Testis (tissue), 3 donors: ENCODE data around the gene AARS2. TPM values are rescaled to one million over a fixed set of nuclear protein-coding genes. Genes with fewer than 3 reads are reported as not detected.

ENCODE experiments used
- DNase-seq: peaks from one replicate; pipeline ENCODE4 v3.0.0-alpha.2; 2019
- H3K27ac ChIP-seq, 2 donors: fragments of 200-600 bp; sonication (generic); one replicate each; pipeline ENCODE4 v1.5.1; 2019
- H3K27me3 ChIP-seq: fragments of 200-600 bp; sonication (generic); one replicate; pipeline ENCODE4 v1.5.1; 2019
- H3K36me3 ChIP-seq: fragments of 200-600 bp; sonication (generic); one replicate; pipeline ENCODE4 v1.5.1; 2017; ENCODE audit warnings: low read depth; ENCODE audit errors: missing control alignments
- H3K4me1 ChIP-seq: fragments of 200-600 bp; sonication (generic); one replicate; pipeline ENCODE4 v1.5.1; 2019
- H3K4me3 ChIP-seq, 2 donors: fragments of 200-600 bp; sonication (generic); one replicate each; pipeline ENCODE4 v1.5.1; 2017 to 2019
- H3K9me3 ChIP-seq: fragments of 200-600 bp; sonication (generic); one replicate; pipeline ENCODE4 v1.5.1; 2017
- CTCF ChIP-seq, 3 experiments: fragments of 450-650 bp in 2 of 3; fragments of 200-600 bp in 1 of 3; sonication (generic) in 1 of 3; IDR thresholded peaks; one replicate each; pipeline ENCODE4 v1.5.1; 2016 to 2019; ENCODE audit warnings: antibody characterized with exemption in 3 of 3, mild to moderate bottlenecking in 2 of 3, moderate library complexity in 1 of 3
- POLR2A ChIP-seq: fragments of 450-650 bp; IDR thresholded peaks from one replicate; pipeline ENCODE4 v1.6.1; 2017; ENCODE audit warnings: antibody characterized with exemption, mild to moderate bottlenecking, moderate library complexity
- WGBS, 2 donors: methylation state at CpG; one replicate each; pipeline ENCODE4 v1.1.5; 2018; 5-methylcytosine and 5-hydroxymethylcytosine counted together
- intact Hi-C: fragments of 100-400 bp; cut with DNase I; formaldehyde crosslinking; loops from one replicate; pipeline ENCODE4 v1.15.1; 2023; ENCODE audit warnings: low total_unique reads
- polyA plus RNA-seq: library from polyadenylated mRNA; stranded (reverse); fragments of 350-450 nt; fragmentation: Illumina TruSeq; extraction: RNeasy Lipid Tissue Mini Kit (QIAGEN cat#74804); gene quantifications from one replicate; pipeline ENCODE4 v1.2.3, GENCODE V29; 2014; ENCODE audit warnings: low read depth, low replicate concordance; ENCODE audit not compliant: insufficient read depth
- total RNA-seq, 2 donors: library from RNA; depleted of rRNA; stranded (reverse); fragments of >200 nt; gene quantifications; one replicate each; pipeline ENCODE4 v1.2.3, GENCODE V29; 2016

Gene AARS2
- total and polyA plus RNA-seq, 3 donors from 2014 or later, result 6.2 to 14.6 (median 13.4) TPM

- WGBS, 2 donors, result 1% methylated on average over 10 to 30 of the region's 31 CpGs
- peak within 1 kb of the TSS; percentile 29 to 41 for H3K4me3 ChIP-seq
- no peaks in the 10 kb centered on the region for H3K36me3 ChIP-seq
- H3K27me3 ChIP-seq, result no peaks in the 10 kb centered on the region
- TF ChIP-seq CTCF (IDR thresholded peaks at IDR 0.05) (no peak), POLR2A (no peak)
- intact Hi-C loops, result no loop called here
- peaks cover 14% of the 10 kb centered on the region for H3K4me1 ChIP-seq
- DNase-seq, result peak; percentile 49
- H3K27ac ChIP-seq, result no peak within 1 kb of the TSS
- H3K9me3 ChIP-seq, result no peaks in the 10 kb centered on the region
Measured at GRCh38 chr6:44342489-44342888, 29.3 kb upstream of the AARS2 start, which contains the start of gene SPATS1. TSS of gene SPATS1 (plus strand) at chr6:44342650. CDS start at chr6:44343096, 446 bp downstream.

GRCh38 chr6:44342052-44342451 is 28.9 kb upstream of the AARS2 start:
- TF ChIP-seq CTCF (IDR thresholded peaks at IDR 0.05) (no peak), POLR2A (no peak)
- H3K27ac ChIP-seq, result no peak overlapping the region
- H3K4me3 ChIP-seq, result peak overlapping the region; percentile 29 to 41
- H3K36me3 ChIP-seq, result no peaks in the 10 kb centered on the region
- H3K4me1 ChIP-seq, result peaks cover 14% of the 10 kb centered on the region
- H3K9me3 ChIP-seq, result no peaks in the 10 kb centered on the region
- intact Hi-C loops, result no loop called here
- DNase-seq, result peak; percentile 20
- no peaks in the 10 kb centered on the region for H3K27me3 ChIP-seq
- 14 to 28% methylated on average over 6 of the region's 6 CpGs for WGBS, 2 donors

DNA sequence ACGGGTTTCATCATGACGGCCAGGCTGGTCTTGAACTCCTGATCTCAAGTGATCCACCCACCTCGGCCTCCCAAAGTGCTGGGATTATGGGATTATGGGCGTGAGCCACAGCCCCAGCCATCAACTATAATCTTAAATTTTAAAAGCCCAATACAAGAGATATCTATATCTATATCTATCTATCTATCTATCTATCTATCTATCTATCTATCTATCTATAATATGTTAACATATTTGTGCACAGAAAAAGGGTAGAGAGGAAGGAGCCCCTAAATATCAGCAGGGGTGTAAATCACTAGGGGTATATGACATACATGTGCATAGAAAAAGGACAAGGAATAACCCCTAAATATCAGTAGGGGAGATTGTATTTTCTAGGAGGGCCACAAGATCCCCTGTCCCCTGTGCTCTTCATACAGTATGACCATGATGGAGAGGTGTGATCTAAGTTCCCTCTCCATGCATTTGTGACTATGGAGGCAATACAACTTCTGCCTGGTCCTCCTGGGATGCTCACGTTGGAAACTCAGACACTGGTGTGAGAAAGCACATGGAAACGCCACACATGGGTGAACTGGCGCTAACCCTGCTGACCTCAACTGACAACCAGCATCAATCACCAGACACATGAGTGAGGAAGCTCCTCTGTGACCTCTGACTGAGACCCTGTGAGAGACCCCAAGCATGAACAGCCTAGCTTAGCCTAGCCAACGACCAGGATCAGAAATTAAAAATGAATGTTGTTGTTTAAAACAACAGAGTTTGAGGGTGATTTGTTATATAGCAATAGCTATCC is 28.1 kb upstream of the AARS2 start:
- no peak for TF ChIP-seq POLR2A
- no peak for TF ChIP-seq CTCF (IDR thresholded peaks at IDR 0.05)
- Histone ChIP-seq H3K27ac (no peak overlapping the region), H3K36me3 (no peaks in the 10 kb centered on the region), H3K9me3 (no peaks in the 10 kb centered on the region), H3K27me3 (no peaks in the 10 kb centered on the region), H3K4me3 (no peak overlapping the region), H3K4me1 (peaks cover 14% of the 10 kb centered on the region)
- WGBS, 2 donors, result 72 to 76% methylated on average over 8 of the region's 8 CpGs
- no peak for DNase-seq
- intact Hi-C loops, result no loop called here

DNA sequence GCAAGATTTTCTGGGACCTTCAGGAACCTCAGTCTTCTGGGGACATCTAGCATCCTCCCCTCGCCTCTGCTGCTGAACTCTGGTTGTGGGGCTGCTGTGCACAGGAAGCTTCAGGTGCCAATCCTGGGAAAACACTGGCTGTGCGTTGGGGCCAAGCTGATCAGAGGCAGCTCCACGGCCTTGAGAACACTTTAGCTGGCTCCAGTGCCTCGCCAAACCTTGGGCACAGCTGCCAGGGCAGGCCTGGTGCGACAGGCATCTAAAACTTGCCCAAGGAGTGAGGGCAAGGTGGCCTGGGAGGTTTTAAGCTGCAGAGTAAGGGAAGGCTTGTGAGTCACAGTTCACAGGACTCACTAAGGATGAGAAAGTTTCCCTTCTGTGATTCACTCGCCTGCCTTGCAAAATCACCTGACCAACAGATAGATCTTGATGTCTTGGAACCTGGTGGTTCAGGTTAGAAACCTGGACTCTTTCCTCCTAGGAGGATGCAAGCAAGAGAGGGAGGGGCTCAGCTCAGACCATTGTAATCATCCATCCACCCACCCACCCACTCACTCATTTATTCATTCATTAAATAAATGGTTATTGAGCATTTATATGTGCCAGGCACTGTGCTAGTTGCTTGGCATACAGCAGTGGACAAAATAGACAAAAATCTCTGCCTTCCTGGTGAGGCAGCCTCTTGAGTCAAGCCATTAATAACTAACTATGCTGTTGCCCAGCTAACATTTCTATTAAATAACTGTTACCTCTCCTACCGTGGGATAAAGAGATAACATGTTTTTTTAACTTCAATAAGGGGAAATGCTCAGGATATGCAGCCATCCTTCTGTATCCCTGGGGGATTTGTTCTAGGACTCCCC is 26.8 kb upstream of the AARS2 start:
- DNase-seq, result no peak

More for the DNA sequence above, 26.8 kb upstream of the AARS2 start:
- TF ChIP-seq CTCF (IDR thresholded peaks at IDR 0.05) (no peak), POLR2A (no peak)
- intact Hi-C loops, result no loop called here
- Histone ChIP-seq H3K27me3 (no peaks in the 10 kb centered on the region), H3K36me3 (no peaks in the 10 kb centered on the region), H3K9me3 (no peaks in the 10 kb centered on the region), H3K27ac (no peak overlapping the region), H3K4me1 (peaks cover 14% of the 10 kb centered on the region), H3K4me3 (no peak overlapping the region)
- 60 to 76% methylated on average over 7 of the region's 7 CpGs for WGBS, 2 donors
